ENCODE data around the gene TRIM45. TPM values are rescaled to one million over a fixed set of nuclear protein-coding genes. Genes with fewer than 3 reads are reported as not detected.

TRIM45 gene
- total RNA-seq, 1 experiment from 2014 or later: 11.7 TPM

DNA sequence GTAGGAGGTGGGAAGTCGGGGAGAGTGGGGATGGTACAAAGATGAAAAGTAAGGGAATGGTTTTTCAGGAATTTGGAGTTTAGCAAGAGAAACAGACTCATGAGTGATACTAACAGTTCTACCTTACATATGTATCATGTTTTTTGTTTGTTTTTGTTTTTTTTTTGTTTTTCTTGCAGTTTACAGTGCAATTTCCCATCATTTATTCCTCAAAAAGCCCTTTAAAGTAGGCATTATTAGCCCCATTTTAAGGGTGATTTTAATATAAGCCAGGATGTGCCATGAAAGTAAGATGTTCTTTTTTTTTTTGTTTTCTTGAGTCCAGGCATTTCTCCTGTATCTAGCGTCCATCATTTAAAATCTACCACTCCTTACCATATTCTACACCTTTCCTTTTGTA lies 13.8 kb upstream of the TRIM45 start:
- H3K9ac ChIP-seq (ENCODE audit: extremely low read depth, insufficient read length, low read length): no peak overlapping the region
- H4K5ac ChIP-seq (ENCODE audit: insufficient read length, low read depth, low read length): no peak overlapping the region
- H3K4ac ChIP-seq (ENCODE audit: low read depth, low read length): no peak overlapping the region
- no peak overlapping the region for H2BK20ac ChIP-seq (ENCODE audit: low read depth, low read length, poor library complexity, severe bottlenecking)
- H3K9me3 ChIP-seq (ENCODE audit: control insufficient read depth, low read depth, low read length): no peaks in the 10 kb centered on the region
- no peak overlapping the region for H2BK120ac ChIP-seq (ENCODE audit: low read depth, low read length, poor library complexity, severe bottlenecking)
- H2AFZ ChIP-seq (ENCODE audit: low read length): no peak overlapping the region
- no peak overlapping the region for H3K18ac ChIP-seq (ENCODE audit: insufficient read length, low read depth, low read length)
- H3K23me2 ChIP-seq (ENCODE audit: insufficient read length, low read depth, low read length, poor library complexity, severe bottlenecking): no peaks in the 10 kb centered on the region
- no peak overlapping the region for H3K56ac ChIP-seq (ENCODE audit: insufficient read length, low read depth, low read length)
- no peak overlapping the region for H2BK5ac ChIP-seq (ENCODE audit: insufficient read length, low read length)
- H3K4me1 ChIP-seq (ENCODE audit: insufficient read depth, low read length): no peaks in the 10 kb centered on the region; the same call in 1 of the 2 replicates
- H3K4me1 Mint-ChIP-seq: peaks cover 39 to 48% of the 10 kb centered on the region in 2 experiments
- H3K4me2 ChIP-seq (ENCODE audit: insufficient read depth, insufficient read length, low read length): no peak overlapping the region
- H2BK15ac ChIP-seq (ENCODE audit: low read depth, low read length): no peak overlapping the region
- no peak overlapping the region for H2BK12ac ChIP-seq (ENCODE audit: insufficient read length, low read depth, low read length)
- H3K23ac ChIP-seq (ENCODE audit: insufficient read length, low read depth, low read length): no peak overlapping the region
- H3K14ac ChIP-seq (ENCODE audit: insufficient read depth, low read length): no peak overlapping the region
- H4K91ac ChIP-seq (ENCODE audit: insufficient read length, low read depth, low read length): no peak overlapping the region
- TF ChIP-seq, protein P1, sequence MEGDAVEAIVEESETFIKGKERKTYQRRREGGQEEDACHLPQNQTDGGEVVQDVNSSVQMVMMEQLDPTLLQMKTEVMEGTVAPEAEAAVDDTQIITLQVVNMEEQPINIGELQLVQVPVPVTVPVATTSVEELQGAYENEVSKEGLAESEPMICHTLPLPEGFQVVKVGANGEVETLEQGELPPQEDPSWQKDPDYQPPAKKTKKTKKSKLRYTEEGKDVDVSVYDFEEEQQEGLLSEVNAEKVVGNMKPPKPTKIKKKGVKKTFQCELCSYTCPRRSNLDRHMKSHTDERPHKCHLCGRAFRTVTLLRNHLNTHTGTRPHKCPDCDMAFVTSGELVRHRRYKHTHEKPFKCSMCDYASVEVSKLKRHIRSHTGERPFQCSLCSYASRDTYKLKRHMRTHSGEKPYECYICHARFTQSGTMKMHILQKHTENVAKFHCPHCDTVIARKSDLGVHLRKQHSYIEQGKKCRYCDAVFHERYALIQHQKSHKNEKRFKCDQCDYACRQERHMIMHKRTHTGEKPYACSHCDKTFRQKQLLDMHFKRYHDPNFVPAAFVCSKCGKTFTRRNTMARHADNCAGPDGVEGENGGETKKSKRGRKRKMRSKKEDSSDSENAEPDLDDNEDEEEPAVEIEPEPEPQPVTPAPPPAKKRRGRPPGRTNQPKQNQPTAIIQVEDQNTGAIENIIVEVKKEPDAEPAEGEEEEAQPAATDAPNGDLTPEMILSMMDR (conservative IDR thresholded peaks at IDR 0.05): no peak
- no peak for DNase-seq
- H3T11ph ChIP-seq (ENCODE audit: low read length): no peak overlapping the region
- WGBS (ENCODE audit: extremely low coverage, insufficient read length, low lambda C conversion rate): no CpG with 5 or more reads among the region's 2 CpGs
- H3K4me3 Mint-ChIP-seq: no peak overlapping the region; a peak in 1 of 5 replicates
- no peaks in the 10 kb centered on the region for H4K20me1 ChIP-seq (ENCODE audit: control insufficient read depth, insufficient read depth, insufficient read length)
- no peak overlapping the region for H2AK5ac ChIP-seq (ENCODE audit: insufficient read length, low read length)
- H3K27ac ChIP-seq (ENCODE audit: insufficient read length, low read depth, low read length): no peak overlapping the region
- no peaks in the 10 kb centered on the region for H3K27me3 Mint-ChIP-seq (ENCODE audit: low read depth)
- peak overlapping the region in 1 of 3 experiments; percentile 95; a peak in 3 of 7 replicates for H3K27ac Mint-ChIP-seq
- no peak overlapping the region for H4K8ac ChIP-seq (replicated peaks; ENCODE audit: insufficient read length, low read depth, low read length)
- H3K79me2 ChIP-seq (ENCODE audit: insufficient read depth, low read length): no peaks in the 10 kb centered on the region
- no peaks in the 10 kb centered on the region for H3K36me3 Mint-ChIP-seq (ENCODE audit: insufficient read depth in 1 of 3, low read depth in 3 of 3)
- no peaks in the 10 kb centered on the region for H3K27me3 ChIP-seq (ENCODE audit: insufficient read depth, low read length)
- H3K79me1 ChIP-seq (ENCODE audit: insufficient read depth, low read depth, low read length, poor library complexity, severe bottlenecking): no peaks in the 10 kb centered on the region
- no peaks in the 10 kb centered on the region for H3K9me3 Mint-ChIP-seq

Data from H9 (cell line).